ENCODE measurements around the gene SLC6A3. TPM values are rescaled to one million over a fixed set of nuclear protein-coding genes. Genes with fewer than 3 reads are reported as not detected.

SLC6A3 gene
- total RNA-seq, 1 experiment from 2014 or later: not detected

DNA sequence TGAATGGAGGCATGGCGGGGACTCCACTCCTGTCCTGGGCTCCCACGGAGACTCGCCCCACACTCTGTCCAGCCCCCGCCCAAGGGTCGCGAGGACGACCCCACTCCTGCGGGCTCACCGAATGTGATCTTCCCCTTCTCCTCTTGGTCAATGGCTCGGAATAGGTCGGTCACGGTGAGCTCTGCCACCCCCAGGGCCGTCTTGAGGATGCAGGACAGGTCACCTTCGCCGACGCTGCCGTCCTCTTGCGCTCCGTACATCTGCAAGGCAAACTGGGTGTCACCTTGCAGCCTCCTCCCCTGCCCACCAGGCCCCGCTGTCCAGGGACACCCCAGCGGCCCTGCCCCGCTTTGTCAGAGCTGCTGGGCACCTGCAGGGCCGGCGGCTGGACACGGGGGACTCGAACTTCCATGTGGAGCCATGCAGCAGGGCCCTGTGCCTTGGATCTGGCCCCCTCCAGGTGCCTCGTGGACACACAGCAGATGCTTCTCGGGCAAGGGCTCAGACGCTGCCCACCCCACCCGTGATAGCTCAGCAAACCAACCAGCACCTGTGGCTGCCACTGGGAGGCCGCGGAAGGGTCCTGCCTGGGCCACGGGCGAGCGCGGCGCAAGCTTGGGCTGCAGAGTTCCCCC lies 21.5 kb upstream of the SLC6A3 start:
- TF ChIP-seq EZH2 (IDR thresholded peaks at IDR 0.05; ENCODE audit: borderline replicate concordance, low read depth, low read length, poor library complexity, severe bottlenecking): no peak
- TF ChIP-seq, protein P1, sequence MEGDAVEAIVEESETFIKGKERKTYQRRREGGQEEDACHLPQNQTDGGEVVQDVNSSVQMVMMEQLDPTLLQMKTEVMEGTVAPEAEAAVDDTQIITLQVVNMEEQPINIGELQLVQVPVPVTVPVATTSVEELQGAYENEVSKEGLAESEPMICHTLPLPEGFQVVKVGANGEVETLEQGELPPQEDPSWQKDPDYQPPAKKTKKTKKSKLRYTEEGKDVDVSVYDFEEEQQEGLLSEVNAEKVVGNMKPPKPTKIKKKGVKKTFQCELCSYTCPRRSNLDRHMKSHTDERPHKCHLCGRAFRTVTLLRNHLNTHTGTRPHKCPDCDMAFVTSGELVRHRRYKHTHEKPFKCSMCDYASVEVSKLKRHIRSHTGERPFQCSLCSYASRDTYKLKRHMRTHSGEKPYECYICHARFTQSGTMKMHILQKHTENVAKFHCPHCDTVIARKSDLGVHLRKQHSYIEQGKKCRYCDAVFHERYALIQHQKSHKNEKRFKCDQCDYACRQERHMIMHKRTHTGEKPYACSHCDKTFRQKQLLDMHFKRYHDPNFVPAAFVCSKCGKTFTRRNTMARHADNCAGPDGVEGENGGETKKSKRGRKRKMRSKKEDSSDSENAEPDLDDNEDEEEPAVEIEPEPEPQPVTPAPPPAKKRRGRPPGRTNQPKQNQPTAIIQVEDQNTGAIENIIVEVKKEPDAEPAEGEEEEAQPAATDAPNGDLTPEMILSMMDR (conservative IDR thresholded peaks at IDR 0.05; ENCODE audit: low read depth, low read length): no peak
- peaks cover 20% of the 10 kb centered on the region for H3K36me3 ChIP-seq (ENCODE audit: insufficient read depth, low read length, poor library complexity, severe bottlenecking)
- no peaks in the 10 kb centered on the region for H3K9me3 ChIP-seq (ENCODE audit: low read depth, low read length, poor library complexity, severe bottlenecking)
- no peaks in the 10 kb centered on the region for H3K4me1 ChIP-seq (ENCODE audit: insufficient read depth, low read length, poor library complexity, severe bottlenecking)
- H3K4me3 ChIP-seq (ENCODE audit: low read depth, low read length, poor library complexity, severe bottlenecking): no peak overlapping the region
- CTCF ChIA-PET: no interaction called here
- H3K27me3 ChIP-seq (replicated peaks; ENCODE audit: insufficient read depth, low read depth, low read length, poor library complexity): no peaks in the 10 kb centered on the region
- H3K27ac ChIP-seq (ENCODE audit: low read depth, low read length, poor library complexity, severe bottlenecking): no peak overlapping the region
- POLR2A ChIA-PET (ENCODE audit: low non-redundant PET): no interaction called here
- no TSS peak for BruUV-seq (replicated peaks)
- intact Hi-C loops (cut with micrococcal nuclease; ENCODE audit: unreplicated experiment): no loop called here
- DNase-seq (ENCODE audit: low spot score): no peak

- no peaks in the 10 kb centered on the region for H3K4me1 ChIP-seq (ENCODE audit: insufficient read depth, low read length, poor library complexity, severe bottlenecking)
- no peak for TF ChIP-seq EZH2 (IDR thresholded peaks at IDR 0.05; ENCODE audit: borderline replicate concordance, low read depth, low read length, poor library complexity, severe bottlenecking)
- TF ChIP-seq, protein P1 (conservative IDR thresholded peaks at IDR 0.05; ENCODE audit: low read depth, low read length): no peak
- peaks cover 23% of the 10 kb centered on the region for H3K36me3 ChIP-seq (ENCODE audit: insufficient read depth, low read length, poor library complexity, severe bottlenecking)
- BruUV-seq (replicated peaks): no TSS peak
- ChIA-PET POLR2A (ENCODE audit: low non-redundant PET) (no interaction called here), CTCF (no interaction called here)
- no peak overlapping the region for H3K4me3 ChIP-seq (ENCODE audit: low read depth, low read length, poor library complexity, severe bottlenecking)
- no peak for DNase-seq (ENCODE audit: low spot score)
- H3K27me3 ChIP-seq (replicated peaks; ENCODE audit: insufficient read depth, low read depth, low read length, poor library complexity): no peaks in the 10 kb centered on the region
- intact Hi-C loops (cut with micrococcal nuclease; ENCODE audit: unreplicated experiment): no loop called here
- H3K27ac ChIP-seq (ENCODE audit: low read depth, low read length, poor library complexity, severe bottlenecking): no peak overlapping the region
- no peaks in the 10 kb centered on the region for H3K9me3 ChIP-seq (ENCODE audit: low read depth, low read length, poor library complexity, severe bottlenecking)
These were observed 20.8 kb upstream of the SLC6A3 start for GRCh38 chr5:1465966-1466471.

- BruUV-seq (replicated peaks): no TSS peak
- Histone ChIP-seq H3K4me1 (ENCODE audit: insufficient read depth, low read length, poor library complexity, severe bottlenecking) (no peaks in the 10 kb centered on the region), H3K4me3 (ENCODE audit: low read depth, low read length, poor library complexity, severe bottlenecking) (no peak overlapping the region), H3K27ac (ENCODE audit: low read depth, low read length, poor library complexity, severe bottlenecking) (no peak overlapping the region), H3K27me3 (replicated peaks; ENCODE audit: insufficient read depth, low read depth, low read length, poor library complexity) (no peaks in the 10 kb centered on the region), H3K36me3 (ENCODE audit: insufficient read depth, low read length, poor library complexity, severe bottlenecking) (peaks cover 23% of the 10 kb centered on the region), H3K9me3 (ENCODE audit: low read depth, low read length, poor library complexity, severe bottlenecking) (no peaks in the 10 kb centered on the region)
- TF ChIP-seq, protein P1 (conservative IDR thresholded peaks at IDR 0.05; ENCODE audit: low read depth, low read length): no peak
- TF ChIP-seq EZH2 (IDR thresholded peaks at IDR 0.05; ENCODE audit: borderline replicate concordance, low read depth, low read length, poor library complexity, severe bottlenecking): no peak
- CTCF ChIA-PET: no interaction called here
- POLR2A ChIA-PET (ENCODE audit: low non-redundant PET): no interaction called here
- intact Hi-C loops (cut with micrococcal nuclease; ENCODE audit: unreplicated experiment): no loop called here
- DNase-seq (ENCODE audit: low spot score): no peak
These were observed 19.9 kb upstream of the SLC6A3 start for GRCh38 chr5:1465117-1465516.
